HepG2 (cell line): ENCODE data around the gene LUC7L. TPM values are rescaled to one million over a fixed set of nuclear protein-coding genes. Genes with fewer than 3 reads are reported as not detected.
A peak's percentile ranks its signal among the peaks of the same experiment; 100 is the strongest.

Experiments
- CCDC6 ChIP-seq: sonication (generic); formaldehyde crosslinking; IDR thresholded peaks from 2 replicates; pipeline ENCODE4 v1.8.1; 2022; ENCODE audit warnings: mild to moderate bottlenecking, missing genetic modification reagents, moderate library complexity
- CEBPB ChIP-seq: IDR thresholded peaks from 2 replicates; pipeline ENCODE4 v1.6.1; 2011; ENCODE audit warnings: low read depth, low read length, improper control_type of control experiment, borderline replicate concordance
- EZH2 ChIP-seq: conservative IDR thresholded peaks from 2 replicates; pipeline ENCODE4 v1.6.1; 2012; ENCODE audit warnings: mild to moderate bottlenecking, low read depth, low read length, moderate library complexity
- GATA4 ChIP-seq: sonication (generic); IDR thresholded peaks from 2 replicates; pipeline ENCODE4 v1.6.1; 2016; ENCODE audit warnings: antibody characterized with exemption, low read depth, borderline replicate concordance
- HNRNPK ChIP-seq: fragments of 200-400 bp; formaldehyde crosslinking; IDR thresholded peaks from 2 replicates; pipeline ENCODE4 v1.6.1; 2018; ENCODE audit warnings: low read length, low read depth, moderate library complexity, mild to moderate bottlenecking; ENCODE audit not compliant: poor library complexity, severe bottlenecking
- IKZF1 ChIP-seq: fragments of 450-650 bp; IDR thresholded peaks from 2 replicates; pipeline ENCODE4 v1.7.1; 2016
- JUNB ChIP-seq: sonication (generic); formaldehyde crosslinking; IDR thresholded peaks from 2 replicates; pipeline ENCODE4 v1.8.0; 2022; ENCODE audit warnings: missing genetic modification reagents, mild to moderate bottlenecking, borderline replicate concordance
- KDM2A ChIP-seq: sonication (generic); formaldehyde crosslinking; IDR thresholded peaks from 2 replicates; pipeline ENCODE4 v1.4.0; 2020; ENCODE audit warnings: low read depth, missing genetic modification reagents, borderline replicate concordance
- MED1 ChIP-seq: sonication (generic); formaldehyde crosslinking; IDR thresholded peaks from 2 replicates; pipeline ENCODE4 v1.4.0; 2020; ENCODE audit warnings: missing genetic modification reagents
- SMAD9 ChIP-seq: sonication (generic); formaldehyde crosslinking; IDR thresholded peaks from 2 replicates; pipeline ENCODE4 v1.5.1; 2020; ENCODE audit warnings: mild to moderate bottlenecking, missing genetic modification reagents
- SRSF9 ChIP-seq: fragments of 200-400 bp; formaldehyde crosslinking; IDR thresholded peaks from 2 replicates; pipeline ENCODE4 v1.6.1; 2018; ENCODE audit warnings: borderline replicate concordance, mild to moderate bottlenecking, low read depth, low read length; ENCODE audit not compliant: insufficient read depth, poor library complexity, severe bottlenecking
- TAF1 ChIP-seq: sonication (generic); formaldehyde crosslinking; IDR thresholded peaks from 2 replicates; pipeline ENCODE4 v1.4.0; 2020; ENCODE audit warnings: missing genetic modification reagents
- THAP9 ChIP-seq: sonication (generic); formaldehyde crosslinking; IDR thresholded peaks from 2 replicates; pipeline ENCODE4; 2020; ENCODE audit warnings: missing genetic modification reagents, mild to moderate bottlenecking, borderline replicate concordance
- TOPORS ChIP-seq: sonication (generic); formaldehyde crosslinking; IDR thresholded peaks from 2 replicates; pipeline ENCODE4 v1.8.0; 2023; ENCODE audit warnings: mild to moderate bottlenecking, missing genetic modification reagents
- ZNF224 ChIP-seq: sonication (generic); formaldehyde crosslinking; IDR thresholded peaks from 2 replicates; pipeline ENCODE4 v1.5.0; 2020; ENCODE audit warnings: mild to moderate bottlenecking, missing genetic modification reagents
- ZNF24 ChIP-seq: fragments of 450-650 bp; IDR thresholded peaks from 2 replicates; pipeline ENCODE4 v1.6.1; 2017; ENCODE audit warnings: antibody characterized with exemption, mild to moderate bottlenecking
- ZNF329 ChIP-seq: sonication (generic); formaldehyde crosslinking; IDR thresholded peaks from 2 replicates; pipeline ENCODE4 v1.9.0; 2021; ENCODE audit warnings: low read depth, mild to moderate bottlenecking, missing genetic modification reagents
- ZNF335 ChIP-seq: sonication (generic); formaldehyde crosslinking; IDR thresholded peaks from 2 replicates; pipeline ENCODE4 v1.4.0; 2020; ENCODE audit warnings: missing genetic modification reagents
- polyA plus RNA-seq, 8 experiments: library from polyadenylated mRNA; depleted of rRNA in 3 of 8; stranded (reverse) in 7 of 8; unstranded in 1 of 8; fragments of >200 nt; fragmentation: Illumina TruSeq in 4 of 8; extraction: Trizol in 4 of 8; gene quantifications; 2 replicates each; pipeline versions ENCODE4 v1.2.1 to v1.2.3, GENCODE V29; 2011 to 2016; ENCODE audit warnings: low read depth in 4 of 8, missing spikeins in 1 of 8, mixed read lengths in 1 of 8; ENCODE audit not compliant: insufficient read depth in 1 of 8
- total RNA-seq, 5 experiments: library from RNA; depleted of rRNA; stranded (reverse); fragments of >200 nt; fragmentation: Illumina TruSeq; extraction: Trizol; gene quantifications; 2 replicates each; pipeline ENCODE4 v1.2.3, GENCODE V29; 2016; ENCODE audit warnings: low read depth in 1 of 5
- TF ChIP-seq, protein P1 (sequence below): sonication (generic); formaldehyde crosslinking; IDR thresholded peaks from 2 replicates; pipeline ENCODE4 v1.4.0; 2020; ENCODE audit warnings: missing genetic modification reagents, borderline replicate concordance
- TF ChIP-seq, protein P2 (sequence below): sonication (generic); formaldehyde crosslinking; IDR thresholded peaks from 2 replicates; pipeline ENCODE4 v1.4.0; 2020; ENCODE audit warnings: missing genetic modification reagents, borderline replicate concordance

Gene LUC7L
- total and polyA plus RNA-seq, 2 of the 13 experiments (the other 11 are each of a cell fraction or from before 2014, with no cell fraction given), result 48.7 to 56.9 TPM

DNA sequence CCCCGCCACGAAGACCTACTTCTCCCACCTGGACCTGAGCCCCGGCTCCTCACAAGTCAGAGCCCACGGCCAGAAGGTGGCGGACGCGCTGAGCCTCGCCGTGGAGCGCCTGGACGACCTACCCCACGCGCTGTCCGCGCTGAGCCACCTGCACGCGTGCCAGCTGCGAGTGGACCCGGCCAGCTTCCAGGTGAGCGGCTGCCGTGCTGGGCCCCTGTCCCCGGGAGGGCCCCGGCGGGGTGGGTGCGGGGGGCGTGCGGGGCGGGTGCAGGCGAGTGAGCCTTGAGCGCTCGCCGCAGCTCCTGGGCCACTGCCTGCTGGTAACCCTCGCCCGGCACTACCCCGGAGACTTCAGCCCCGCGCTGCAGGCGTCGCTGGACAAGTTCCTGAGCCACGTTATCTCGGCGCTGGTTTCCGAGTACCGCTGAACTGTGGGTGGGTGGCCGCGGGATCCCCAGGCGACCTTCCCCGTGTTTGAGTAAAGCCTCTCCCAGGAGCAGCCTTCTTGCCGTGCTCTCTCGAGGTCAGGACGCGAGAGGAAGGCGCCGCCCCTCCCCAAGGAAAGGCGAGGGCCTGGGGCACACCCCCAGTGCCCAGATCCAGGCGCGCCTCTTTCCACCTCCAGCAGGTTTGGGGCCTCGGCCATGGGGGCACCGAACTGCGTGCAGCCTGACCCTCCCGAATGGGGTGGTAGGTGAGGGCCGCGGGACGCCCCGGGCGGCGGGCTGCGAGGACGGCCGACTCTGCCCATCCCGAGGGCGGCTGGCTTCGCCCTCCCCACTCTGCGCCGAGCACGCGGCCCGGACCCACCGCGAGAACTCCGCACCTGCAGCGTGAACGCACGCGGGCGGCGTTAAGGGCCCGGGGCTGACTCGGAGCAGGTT lies 48.3 kb downstream of the LUC7L start (continued):
- TF ChIP-seq JUNB (CRISPR knock-in tag), result peak; percentile 88
- peak; percentile 52; the same call in 1 of the 2 replicates for TF ChIP-seq TAF1 (CRISPR knock-in tag)
- peak; percentile 82; the same call in 1 of the 2 replicates for TF ChIP-seq THAP9 (CRISPR knock-in tag)
- peak; percentile 95 for TF ChIP-seq SMAD9 (CRISPR knock-in tag)
- TF ChIP-seq, protein P1, sequence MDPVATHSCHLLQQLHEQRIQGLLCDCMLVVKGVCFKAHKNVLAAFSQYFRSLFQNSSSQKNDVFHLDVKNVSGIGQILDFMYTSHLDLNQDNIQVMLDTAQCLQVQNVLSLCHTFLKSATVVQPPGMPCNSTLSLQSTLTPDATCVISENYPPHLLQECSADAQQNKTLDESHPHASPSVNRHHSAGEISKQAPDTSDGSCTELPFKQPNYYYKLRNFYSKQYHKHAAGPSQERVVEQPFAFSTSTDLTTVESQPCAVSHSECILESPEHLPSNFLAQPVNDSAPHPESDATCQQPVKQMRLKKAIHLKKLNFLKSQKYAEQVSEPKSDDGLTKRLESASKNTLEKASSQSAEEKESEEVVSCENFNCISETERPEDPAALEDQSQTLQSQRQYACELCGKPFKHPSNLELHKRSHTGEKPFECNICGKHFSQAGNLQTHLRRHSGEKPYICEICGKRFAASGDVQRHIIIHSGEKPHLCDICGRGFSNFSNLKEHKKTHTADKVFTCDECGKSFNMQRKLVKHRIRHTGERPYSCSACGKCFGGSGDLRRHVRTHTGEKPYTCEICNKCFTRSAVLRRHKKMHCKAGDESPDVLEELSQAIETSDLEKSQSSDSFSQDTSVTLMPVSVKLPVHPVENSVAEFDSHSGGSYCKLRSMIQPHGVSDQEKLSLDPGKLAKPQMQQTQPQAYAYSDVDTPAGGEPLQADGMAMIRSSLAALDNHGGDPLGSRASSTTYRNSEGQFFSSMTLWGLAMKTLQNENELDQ (CRISPR knock-in tag), result peak; percentile 45; the same call in 1 of the 2 replicates
- TF ChIP-seq EZH2, result no peak
- TF ChIP-seq ZNF24, result no peak
- TF ChIP-seq, protein P2, sequence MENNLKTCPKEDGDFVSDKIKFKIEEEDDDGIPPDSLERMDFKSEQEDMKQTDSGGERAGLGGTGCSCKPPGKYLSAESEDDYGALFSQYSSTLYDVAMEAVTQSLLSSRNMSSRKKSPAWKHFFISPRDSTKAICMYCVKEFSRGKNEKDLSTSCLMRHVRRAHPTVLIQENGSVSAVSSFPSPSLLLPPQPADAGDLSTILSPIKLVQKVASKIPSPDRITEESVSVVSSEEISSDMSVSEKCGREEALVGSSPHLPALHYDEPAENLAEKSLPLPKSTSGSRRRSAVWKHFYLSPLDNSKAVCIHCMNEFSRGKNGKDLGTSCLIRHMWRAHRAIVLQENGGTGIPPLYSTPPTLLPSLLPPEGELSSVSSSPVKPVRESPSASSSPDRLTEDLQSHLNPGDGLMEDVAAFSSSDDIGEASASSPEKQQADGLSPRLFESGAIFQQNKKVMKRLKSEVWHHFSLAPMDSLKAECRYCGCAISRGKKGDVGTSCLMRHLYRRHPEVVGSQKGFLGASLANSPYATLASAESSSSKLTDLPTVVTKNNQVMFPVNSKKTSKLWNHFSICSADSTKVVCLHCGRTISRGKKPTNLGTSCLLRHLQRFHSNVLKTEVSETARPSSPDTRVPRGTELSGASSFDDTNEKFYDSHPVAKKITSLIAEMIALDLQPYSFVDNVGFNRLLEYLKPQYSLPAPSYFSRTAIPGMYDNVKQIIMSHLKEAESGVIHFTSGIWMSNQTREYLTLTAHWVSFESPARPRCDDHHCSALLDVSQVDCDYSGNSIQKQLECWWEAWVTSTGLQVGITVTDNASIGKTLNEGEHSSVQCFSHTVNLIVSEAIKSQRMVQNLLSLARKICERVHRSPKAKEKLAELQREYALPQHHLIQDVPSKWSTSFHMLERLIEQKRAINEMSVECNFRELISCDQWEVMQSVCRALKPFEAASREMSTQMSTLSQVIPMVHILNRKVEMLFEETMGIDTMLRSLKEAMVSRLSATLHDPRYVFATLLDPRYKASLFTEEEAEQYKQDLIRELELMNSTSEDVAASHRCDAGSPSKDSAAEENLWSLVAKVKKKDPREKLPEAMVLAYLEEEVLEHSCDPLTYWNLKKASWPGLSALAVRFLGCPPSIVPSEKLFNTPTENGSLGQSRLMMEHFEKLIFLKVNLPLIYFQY (CRISPR knock-in tag), result peak; percentile 93; the same call in 1 of the 2 replicates
- no peak for TF ChIP-seq HNRNPK
- peak; percentile 77 for TF ChIP-seq MED1 (CRISPR knock-in tag)
- TF ChIP-seq SRSF9, result no peak
- TF ChIP-seq CEBPB, result no peak
- TF ChIP-seq ZNF329, result peak; percentile 94
- no peak for TF ChIP-seq GATA4
- peak; percentile 82; the same call in 1 of the 2 replicates for TF ChIP-seq ZNF335
- peak; percentile 99 for TF ChIP-seq TOPORS (CRISPR knock-in tag)
- peak; percentile 96 for TF ChIP-seq ZNF224 (CRISPR knock-in tag)
- no peak for TF ChIP-seq IKZF1
- peak; percentile 100 for TF ChIP-seq KDM2A (CRISPR knock-in tag)
- TF ChIP-seq CCDC6 (CRISPR knock-in tag), result peak; percentile 98
